Stimulated activated CD8-positive, alpha-beta memory T cell treated with anti-CD3 and anti-CD28 coated beads, Interleukin-4, amount 100 ng/mL, for 1 hour (primary cell): ENCODE data around the gene PPP2R2C.

ENCODE experiments used
- DNase-seq, 2 donors: peaks; one replicate each; pipeline ENCODE4 v3.0.0-alpha.2; 2020; ENCODE audit warnings: low read depth in 2 of 2, low spot score in 1 of 2

Gene PPP2R2C

GRCh38 chr4:6426571-6427438, 45.6 kb downstream of the PPP2R2C start:
- no peak for DNase-seq

DNA sequence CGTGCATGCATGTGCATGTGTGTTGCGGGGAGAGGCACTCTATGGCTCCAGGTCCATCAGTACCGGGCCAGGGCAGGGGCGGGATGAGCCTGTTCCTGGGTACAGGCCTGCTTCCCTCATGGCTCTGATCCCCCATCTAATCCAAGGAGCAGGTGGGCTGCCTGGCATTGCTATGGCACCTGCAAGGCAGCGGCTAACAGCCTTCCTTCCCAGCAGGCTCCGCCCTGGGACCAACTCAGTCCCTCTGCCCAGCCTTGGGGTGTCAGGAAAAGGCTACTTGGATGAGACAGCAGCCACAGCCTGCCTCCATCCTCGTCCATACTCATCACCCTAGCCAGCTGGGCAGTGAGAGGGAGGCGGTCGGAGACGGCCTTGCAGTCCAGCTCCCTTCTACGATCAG, 46.5 kb downstream of the PPP2R2C start:
- no peak for DNase-seq

DNA sequence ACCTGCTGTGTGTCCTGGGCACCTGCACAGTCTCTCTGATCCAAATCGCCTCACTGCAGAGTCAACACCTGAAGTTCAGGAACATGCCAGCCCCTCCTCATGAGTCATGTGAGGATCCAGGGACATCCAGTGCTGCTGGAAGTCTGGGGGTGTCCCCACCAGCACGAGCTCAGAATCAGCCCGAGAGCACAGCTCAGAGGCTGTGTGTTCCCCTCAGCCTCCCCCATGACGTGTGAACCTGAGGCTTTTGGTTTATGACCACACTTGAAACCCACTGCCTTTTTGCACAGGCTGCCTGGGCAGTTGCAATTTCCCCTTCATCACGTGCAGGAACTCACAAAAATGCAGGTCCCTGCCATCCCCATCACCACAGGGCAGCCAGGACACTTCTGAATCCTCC, 47.1 kb downstream of the PPP2R2C start:
- no peak for DNase-seq

DNA sequence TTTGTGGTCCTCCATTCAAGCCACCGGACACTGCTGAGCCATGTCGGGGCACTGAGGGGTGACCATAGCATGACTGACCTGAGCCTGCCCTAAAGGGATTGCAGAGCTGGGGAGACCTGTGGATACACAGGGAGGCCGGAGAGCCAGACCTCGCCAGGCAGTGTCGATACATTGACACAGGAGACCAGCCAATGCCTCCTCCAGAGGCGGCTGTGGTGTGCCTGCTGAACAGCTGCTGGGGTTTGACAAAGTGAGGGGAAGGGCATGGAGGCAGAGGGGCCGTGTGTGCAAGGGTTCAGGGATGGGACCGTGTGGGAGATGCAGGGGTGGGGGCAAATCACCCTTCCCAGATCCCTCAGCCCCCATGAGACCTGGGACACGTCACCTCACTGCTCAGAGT, 48.0 kb downstream of the PPP2R2C start:
- DNase-seq = no peak

DNA sequence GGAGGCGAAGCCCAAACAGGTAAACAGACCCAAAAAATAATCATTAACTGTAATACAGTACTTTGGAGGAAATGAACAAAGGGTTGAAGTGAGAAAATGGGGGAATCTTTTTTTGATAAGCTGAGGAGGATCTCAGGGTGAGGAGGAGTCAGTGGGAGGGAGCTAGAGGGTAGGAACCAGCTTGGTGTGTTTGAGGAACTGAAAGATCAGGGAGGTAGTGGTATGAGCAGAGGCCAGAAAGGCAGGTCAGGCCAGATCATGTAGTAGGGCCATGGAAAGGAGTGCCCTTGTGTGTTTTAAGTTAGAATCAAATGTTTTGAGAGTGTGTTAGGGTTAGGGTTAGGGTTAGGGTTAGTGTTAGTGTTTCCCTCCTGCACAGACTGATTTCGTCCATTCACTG, 48.8 kb downstream of the PPP2R2C start:
- DNase-seq = no peak

- no peak for DNase-seq
Observed at GRCh38 chr4:6422866-6423265, 49.5 kb downstream of the PPP2R2C start.

DNA sequence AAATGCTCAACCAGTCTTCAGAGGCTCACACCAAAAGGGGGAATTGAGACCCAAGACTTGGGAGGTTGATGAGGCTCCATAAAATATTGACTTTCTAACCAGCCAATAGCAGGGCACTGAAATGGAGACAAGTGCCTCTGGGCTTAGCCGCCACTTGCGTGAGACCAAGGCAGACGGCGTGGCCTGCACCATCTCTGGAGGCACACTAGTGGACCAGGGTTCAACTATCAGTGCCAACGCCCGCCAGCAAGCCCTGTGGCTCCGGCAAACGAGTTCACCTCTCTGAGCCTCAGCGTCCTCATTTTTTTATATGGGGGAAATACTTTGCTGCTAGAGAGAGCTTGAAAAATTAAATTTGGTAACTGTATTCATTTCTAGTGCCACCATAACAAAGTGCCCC, 50.3 kb downstream of the PPP2R2C start:
- DNase-seq = no peak

DNA sequence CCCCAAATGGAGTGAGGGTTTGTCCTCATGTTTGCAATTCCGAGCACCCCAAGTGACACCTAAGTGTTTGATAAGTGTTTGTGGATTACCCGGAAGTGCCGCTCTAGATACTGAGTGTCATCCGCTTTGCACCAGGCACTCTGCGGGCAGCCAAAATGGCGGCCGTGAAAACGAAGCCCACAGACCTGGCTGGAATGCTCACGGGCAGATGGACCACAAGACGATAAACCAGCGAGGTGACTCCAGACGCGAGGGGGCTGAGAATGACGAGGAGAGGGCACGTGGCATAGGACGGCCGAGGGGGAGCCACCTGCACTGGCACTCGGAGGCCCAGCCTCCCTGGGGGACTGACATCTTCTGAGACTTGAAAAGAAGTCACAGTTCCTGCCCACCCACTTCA, 51.0 kb downstream of the PPP2R2C start:
- DNase-seq = no peak

DNA sequence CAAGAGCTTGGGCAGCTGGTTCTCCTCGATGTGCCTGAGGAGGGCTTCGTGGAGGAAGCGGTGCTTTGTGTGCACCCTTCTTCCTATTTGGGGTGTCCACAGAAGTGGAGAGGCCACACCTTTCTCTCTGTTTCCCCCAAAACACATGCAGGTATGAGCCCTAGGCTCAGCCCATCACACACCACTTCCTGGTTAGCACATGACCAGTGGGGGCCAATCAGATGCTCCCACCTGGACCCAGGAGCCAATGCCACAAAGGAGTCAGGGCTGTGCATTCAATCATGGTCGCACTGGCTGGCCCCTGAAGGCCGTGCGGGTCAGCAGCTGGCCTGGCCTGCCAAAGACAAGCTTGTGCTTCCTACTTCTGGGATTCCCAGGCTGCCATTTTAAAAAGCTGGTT, 51.4 kb downstream of the PPP2R2C start:
- no peak for DNase-seq

DNA sequence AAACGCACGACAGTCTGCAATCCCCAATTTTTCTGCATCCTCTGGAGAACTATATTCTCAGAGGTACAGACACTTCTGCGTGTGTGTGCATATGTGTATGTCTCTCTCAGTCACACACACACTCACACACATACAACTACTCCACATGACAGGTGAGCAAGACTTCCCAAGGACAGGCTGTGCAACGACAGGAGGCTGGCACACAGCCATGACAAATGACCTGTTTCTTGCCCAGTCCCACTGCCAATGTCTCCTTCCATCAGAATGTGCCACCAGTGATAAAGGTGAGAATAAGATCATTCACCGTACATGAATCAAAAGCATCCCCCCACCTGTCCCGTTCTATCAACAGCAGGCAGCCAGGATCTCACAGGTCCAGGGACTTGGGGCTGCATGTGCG, 52.4 kb downstream of the PPP2R2C start:
- DNase-seq = no peak

DNA sequence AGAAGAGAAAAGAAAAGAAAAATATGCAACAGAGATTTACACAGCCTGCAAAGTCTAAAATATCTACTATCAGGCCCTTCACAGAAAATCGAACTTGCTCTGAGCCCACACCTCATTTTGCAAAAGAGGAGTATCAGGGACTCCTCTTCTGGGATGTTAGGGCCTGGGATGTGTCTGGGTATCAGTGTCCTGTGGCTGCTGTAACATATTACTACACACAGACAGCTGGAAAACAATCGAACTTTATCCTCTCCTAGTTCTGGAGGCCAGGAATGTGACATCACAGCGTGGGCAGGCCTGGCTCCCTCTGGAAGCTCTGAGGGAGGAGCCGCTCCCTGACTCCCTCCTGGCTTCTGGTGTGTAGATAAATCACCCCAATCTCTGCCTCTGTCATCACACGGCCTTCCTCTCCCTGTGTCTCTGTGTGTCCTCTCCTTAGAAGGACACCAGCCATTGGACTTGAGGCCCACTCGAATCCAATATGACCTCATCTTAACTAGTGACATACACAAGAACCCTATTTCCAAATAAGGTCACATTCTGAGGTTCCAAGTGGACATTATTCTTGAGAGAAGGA, 52.9 kb downstream of the PPP2R2C start:
- no peak for DNase-seq

DNA sequence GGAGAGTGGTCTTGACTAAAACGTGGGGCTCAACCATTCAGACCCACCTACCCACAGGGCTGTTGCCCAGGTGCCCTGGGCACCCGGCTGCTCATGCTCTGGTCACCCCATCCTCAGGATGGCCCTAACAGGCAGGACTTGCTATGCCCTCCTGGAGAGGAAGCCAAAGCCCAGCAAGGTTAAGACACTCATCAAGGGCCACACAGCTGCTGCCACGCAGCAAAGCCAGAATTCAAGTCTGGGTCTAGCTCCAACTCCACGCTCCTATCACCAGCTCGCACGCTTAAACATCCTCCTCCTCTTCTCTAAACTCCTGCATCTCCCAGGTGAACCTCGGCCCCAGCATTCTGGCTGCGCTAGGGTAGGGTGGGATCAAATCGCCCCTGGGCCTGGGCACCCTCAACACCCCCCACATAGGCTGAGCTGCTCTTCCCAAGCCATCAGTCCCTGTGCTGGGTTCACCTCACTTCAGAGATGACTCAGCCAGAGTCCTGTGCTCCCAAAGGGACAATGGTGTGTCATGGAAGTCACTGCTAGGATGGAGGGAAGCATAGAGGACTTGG, 54.1 kb downstream of the PPP2R2C start:
- DNase-seq = no peak

GRCh38 chr4:6417516-6418050, 54.8 kb downstream of the PPP2R2C start:
- DNase-seq = no peak

DNA sequence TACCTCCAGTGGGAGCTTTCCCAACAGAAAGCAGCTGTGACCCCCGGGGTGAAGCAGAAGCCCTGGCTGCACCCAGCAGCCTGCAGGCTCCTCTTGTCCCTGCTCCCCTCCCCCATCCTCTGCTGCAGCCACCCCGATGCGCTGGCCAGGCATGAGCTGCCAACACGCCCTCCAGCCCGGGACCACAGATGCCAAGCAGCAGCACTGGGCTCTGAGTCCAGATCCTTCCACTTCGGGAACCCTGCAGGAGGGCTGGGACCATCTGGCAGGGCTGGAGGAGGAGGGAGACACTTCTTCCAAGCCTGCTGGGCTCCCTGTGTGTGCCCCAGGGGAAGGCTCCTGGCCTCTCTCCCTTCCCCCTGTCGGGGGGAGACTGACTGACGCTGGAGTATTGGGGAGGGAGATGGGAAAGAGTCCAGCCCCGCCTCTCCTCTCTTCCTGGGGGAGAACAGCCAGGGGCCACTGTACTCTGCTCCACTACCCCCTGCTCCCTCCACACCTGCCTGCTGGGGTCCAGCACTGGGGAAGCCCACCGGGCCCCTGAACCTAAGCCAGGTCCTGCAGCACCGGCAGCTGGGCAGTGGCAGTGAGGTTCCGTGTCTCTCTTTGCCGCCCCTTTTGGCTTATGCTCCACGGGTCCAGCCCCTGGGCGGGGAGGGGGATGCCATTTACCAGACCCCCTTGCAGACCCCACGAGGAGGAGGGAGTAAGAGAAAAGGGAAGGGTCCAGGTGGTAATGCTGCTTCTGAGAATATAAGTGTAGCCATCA, 55.7 kb downstream of the PPP2R2C start:
- DNase-seq = no peak

GRCh38 chr4:6415031-6415705, 57.2 kb downstream of the PPP2R2C start:
- DNase-seq = no peak

- no peak for DNase-seq
Observed at GRCh38 chr4:6414578-6414977, 57.8 kb downstream of the PPP2R2C start.

DNA sequence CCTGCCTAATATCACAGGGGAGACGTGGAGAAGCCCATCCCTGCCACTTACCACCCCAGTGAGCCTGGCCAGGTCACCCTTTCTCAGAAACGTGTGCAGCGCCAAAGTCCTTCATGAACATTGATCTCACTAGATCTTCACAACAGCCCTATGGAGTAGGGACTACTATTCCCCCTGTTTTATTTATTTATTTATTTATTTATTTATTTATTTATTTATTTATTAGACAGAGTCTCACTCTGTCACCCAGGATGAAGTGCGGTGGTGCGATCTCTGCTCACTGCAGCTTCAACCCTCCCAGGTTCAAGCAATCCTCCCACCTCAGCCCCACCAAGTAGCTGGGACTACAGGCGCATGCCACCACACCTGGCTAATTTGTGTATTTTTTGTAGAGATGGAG, 61.8 kb downstream of the PPP2R2C start:
- no peak for DNase-seq

GRCh38 chr4:6410068-6410467, 62.3 kb downstream of the PPP2R2C start:
- no peak for DNase-seq

DNA sequence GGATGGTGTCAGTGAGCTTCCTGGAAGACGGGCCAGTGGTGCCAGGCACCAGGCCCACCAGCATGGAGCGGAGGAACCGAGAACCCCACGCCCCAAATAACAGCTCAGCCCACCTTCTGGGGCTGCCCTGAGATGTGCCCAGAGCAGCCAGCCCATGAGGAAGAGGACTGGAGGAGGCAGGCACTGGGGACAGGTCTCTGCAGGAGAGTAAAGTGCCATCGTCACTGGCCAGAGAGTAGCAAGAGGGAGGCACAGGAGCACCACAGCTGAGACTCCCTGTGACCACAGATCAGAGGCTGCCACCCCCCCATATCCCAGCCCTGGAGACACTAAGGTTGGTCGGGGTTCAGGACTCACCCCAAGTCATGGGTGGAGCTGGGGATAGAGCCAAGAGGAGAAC, 63.0 kb downstream of the PPP2R2C start:
- no peak for DNase-seq

DNA sequence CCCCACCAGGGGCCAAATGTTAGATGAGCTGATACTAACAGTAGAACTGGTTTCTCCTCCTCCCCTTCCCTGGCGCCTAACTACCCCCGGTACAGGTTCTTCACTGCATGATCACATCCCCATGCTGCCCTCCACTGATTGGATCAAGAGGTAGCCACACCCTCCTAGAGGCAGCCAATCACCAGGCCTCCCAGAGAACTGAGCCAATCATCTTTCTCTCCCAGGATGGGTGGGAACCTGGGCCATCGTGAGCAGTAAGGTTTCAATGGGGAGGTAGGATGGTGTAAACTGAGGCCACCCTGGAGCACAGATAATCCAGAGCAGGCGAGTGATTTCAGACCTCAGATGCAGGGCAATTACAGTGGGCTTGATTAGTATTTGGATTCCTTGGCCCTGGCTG, 64.2 kb downstream of the PPP2R2C start:
- no peak for DNase-seq

- DNase-seq = no peak
Observed at GRCh38 chr4:6405397-6405706, 67.1 kb downstream of the PPP2R2C start.
